ENCODE data around the gene NMT1. TPM values are rescaled to one million over a fixed set of nuclear protein-coding genes. Genes with fewer than 3 reads are reported as not detected.

The NMT1 gene
- total RNA-seq, 4 donors from 2014 or later, result 53.2 to 73.3 (median 65.9) TPM

DNA sequence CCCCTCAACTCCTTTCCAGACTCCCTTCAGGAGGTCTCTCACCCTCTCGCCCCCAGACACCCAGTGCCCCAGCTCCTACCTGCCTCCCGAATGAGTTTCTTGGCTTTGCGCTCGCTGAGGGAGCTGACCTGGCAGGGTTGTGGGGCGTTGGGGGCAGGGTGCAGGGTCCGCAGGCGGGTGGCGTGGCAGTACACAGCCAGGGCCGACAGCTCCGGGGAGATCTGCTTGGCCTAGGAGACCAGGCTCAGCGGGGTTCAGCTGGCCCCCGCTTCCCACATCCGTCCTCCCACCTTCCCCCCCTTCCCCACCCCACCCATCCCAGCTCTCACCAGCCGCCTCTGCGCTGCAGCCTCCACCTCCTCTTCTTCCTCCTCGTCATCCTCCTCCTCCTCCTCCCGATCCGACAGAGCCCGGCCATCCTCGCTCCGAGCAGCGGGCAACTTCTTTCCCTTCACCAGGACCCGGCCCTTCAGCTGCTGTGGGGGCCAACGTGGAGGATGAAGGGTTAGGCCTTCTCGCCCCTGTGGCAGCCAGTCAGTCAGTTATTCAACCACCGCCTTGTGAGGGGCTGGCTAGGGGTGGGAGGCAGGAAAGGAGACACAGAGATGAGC is 54.0 kb downstream of the NMT1 start:
- TF ChIP-seq POLR2AphosphoS5 (IDR thresholded peaks at IDR 0.05) (no peak), EP300 (IDR thresholded peaks at IDR 0.05) (no peak), POLR2A (IDR thresholded peaks at IDR 0.05) (no peak)
- TF ChIP-seq, protein P1, sequence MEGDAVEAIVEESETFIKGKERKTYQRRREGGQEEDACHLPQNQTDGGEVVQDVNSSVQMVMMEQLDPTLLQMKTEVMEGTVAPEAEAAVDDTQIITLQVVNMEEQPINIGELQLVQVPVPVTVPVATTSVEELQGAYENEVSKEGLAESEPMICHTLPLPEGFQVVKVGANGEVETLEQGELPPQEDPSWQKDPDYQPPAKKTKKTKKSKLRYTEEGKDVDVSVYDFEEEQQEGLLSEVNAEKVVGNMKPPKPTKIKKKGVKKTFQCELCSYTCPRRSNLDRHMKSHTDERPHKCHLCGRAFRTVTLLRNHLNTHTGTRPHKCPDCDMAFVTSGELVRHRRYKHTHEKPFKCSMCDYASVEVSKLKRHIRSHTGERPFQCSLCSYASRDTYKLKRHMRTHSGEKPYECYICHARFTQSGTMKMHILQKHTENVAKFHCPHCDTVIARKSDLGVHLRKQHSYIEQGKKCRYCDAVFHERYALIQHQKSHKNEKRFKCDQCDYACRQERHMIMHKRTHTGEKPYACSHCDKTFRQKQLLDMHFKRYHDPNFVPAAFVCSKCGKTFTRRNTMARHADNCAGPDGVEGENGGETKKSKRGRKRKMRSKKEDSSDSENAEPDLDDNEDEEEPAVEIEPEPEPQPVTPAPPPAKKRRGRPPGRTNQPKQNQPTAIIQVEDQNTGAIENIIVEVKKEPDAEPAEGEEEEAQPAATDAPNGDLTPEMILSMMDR (IDR thresholded peaks at IDR 0.05), result no peak

DNA sequence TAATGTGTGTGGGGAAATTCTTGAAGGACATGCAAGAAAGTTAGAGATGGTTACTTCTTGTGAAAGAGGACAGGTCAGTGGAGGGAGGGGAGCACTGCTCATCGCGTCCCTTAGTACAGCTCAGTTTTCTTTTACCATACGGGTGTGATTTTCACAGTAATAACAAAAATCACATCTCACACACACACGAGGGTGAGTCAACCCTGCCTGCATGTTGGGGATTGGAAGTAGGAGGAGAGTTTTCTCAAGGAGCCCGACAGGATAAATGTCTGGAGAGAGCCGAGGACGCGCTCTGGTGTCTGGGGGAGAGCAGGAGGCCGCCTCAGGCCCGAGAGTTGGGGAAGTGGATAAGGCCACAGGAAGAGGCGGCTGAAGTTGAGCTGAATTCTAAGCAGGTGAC is 54.8 kb downstream of the NMT1 start:
- H3K36me3 ChIP-seq, result peaks cover 41% of the 10 kb centered on the region
- DNase-seq (ENCODE audit: low spot score in 2 of 2), result no peak
- TF ChIP-seq POLR2AphosphoS5 (IDR thresholded peaks at IDR 0.05) (no peak), EP300 (IDR thresholded peaks at IDR 0.05) (no peak), POLR2A (IDR thresholded peaks at IDR 0.05) (no peak)
- TF ChIP-seq, protein P1 (IDR thresholded peaks at IDR 0.05), result no peak
- no peaks in the 10 kb centered on the region for H3K27me3 ChIP-seq
- no peak overlapping the region for H3K27ac ChIP-seq
- no peak overlapping the region for H3K4me3 ChIP-seq
- WGBS, result 84% methylated on average over 11 of the region's 11 CpGs
- H3K9me3 ChIP-seq, result no peaks in the 10 kb centered on the region
- H3K4me1 ChIP-seq, result peaks cover 14% of the 10 kb centered on the region

More for the DNA sequence above, 54.0 kb downstream of the NMT1 start:
- no peak for DNase-seq (ENCODE audit: low spot score in 2 of 2)
- Histone ChIP-seq H3K27ac (no peak overlapping the region), H3K27me3 (no peaks in the 10 kb centered on the region), H3K36me3 (peaks cover 38% of the 10 kb centered on the region), H3K4me3 (no peak overlapping the region), H3K9me3 (no peaks in the 10 kb centered on the region), H3K4me1 (peaks cover 22% of the 10 kb centered on the region)
- WGBS, result 83% methylated on average over 24 of the region's 26 CpGs

DNA sequence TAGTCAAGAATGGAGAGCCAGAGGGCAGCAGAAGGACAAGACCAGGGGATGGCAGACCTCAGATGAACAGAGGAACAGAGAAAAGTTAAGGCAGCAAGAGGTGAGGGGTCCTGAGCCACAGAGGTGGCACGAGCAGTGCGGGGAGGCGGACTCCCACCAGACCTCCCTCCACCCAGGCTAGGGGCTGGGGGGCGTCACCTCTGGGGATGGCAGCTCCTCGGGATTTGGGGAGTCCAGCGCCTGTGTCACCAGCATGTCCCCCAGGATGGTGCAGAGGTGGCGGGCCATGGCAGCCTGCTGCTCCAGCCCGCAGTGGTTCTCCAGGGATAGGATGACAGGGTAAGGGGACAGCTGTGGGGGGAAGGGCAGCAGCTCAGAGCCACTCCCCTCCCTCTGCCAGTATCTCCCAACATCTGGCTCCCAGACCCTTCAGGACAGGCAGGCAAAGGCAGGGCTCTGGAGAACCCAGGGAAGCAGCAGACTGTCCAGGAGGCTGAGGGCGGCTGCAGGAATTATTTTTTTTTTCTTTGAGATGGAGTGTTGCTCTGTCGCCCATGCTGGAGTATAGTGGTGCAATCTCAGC is 55.4 kb downstream of the NMT1 start:
- 82% methylated on average over 8 of the region's 10 CpGs for WGBS
- H3K36me3 ChIP-seq, result peaks cover 44% of the 10 kb centered on the region
- H3K9me3 ChIP-seq, result no peaks in the 10 kb centered on the region
- H3K27me3 ChIP-seq, result no peaks in the 10 kb centered on the region
- DNase-seq (ENCODE audit: low spot score in 2 of 2), result no peak
- H3K27ac ChIP-seq, result no peak overlapping the region
- no peak for TF ChIP-seq POLR2AphosphoS5 (IDR thresholded peaks at IDR 0.05)
- TF ChIP-seq EP300 (IDR thresholded peaks at IDR 0.05), result no peak
- no peak overlapping the region for H3K4me3 ChIP-seq
- peaks cover 8% of the 10 kb centered on the region for H3K4me1 ChIP-seq

DNA sequence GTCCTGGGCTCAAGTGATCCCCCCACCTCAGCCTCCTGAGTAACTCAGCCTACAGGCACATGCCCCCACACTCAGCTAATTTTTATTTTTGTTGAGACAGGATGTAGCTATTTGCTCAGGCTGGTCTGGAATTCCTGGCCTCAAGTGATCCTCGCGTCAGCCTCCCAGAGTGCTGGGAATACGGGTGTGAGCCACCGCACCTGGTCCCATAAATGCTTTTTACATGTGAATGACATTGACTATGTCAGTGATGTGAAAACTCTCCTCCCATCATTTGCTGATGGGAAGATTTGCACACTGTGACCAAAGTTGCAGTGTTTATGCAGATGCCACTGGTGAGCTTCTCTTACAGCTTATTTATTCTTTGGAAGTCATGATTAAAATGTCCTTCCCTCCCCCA is 56.2 kb downstream of the NMT1 start:
- Histone ChIP-seq H3K4me3 (no peak overlapping the region), H3K27me3 (no peaks in the 10 kb centered on the region), H3K9me3 (no peaks in the 10 kb centered on the region), H3K36me3 (peaks cover 39% of the 10 kb centered on the region), H3K4me1 (peaks cover 1% of the 10 kb centered on the region), H3K27ac (no peak overlapping the region)
- TF ChIP-seq EP300 (IDR thresholded peaks at IDR 0.05) (no peak), POLR2AphosphoS5 (IDR thresholded peaks at IDR 0.05) (no peak), POLR2A (IDR thresholded peaks at IDR 0.05) (no peak)
- TF ChIP-seq, protein P1 (IDR thresholded peaks at IDR 0.05), result no peak
- no peak for DNase-seq (ENCODE audit: low spot score in 2 of 2)
- 89% methylated on average over 4 of the region's 4 CpGs for WGBS

DNA sequence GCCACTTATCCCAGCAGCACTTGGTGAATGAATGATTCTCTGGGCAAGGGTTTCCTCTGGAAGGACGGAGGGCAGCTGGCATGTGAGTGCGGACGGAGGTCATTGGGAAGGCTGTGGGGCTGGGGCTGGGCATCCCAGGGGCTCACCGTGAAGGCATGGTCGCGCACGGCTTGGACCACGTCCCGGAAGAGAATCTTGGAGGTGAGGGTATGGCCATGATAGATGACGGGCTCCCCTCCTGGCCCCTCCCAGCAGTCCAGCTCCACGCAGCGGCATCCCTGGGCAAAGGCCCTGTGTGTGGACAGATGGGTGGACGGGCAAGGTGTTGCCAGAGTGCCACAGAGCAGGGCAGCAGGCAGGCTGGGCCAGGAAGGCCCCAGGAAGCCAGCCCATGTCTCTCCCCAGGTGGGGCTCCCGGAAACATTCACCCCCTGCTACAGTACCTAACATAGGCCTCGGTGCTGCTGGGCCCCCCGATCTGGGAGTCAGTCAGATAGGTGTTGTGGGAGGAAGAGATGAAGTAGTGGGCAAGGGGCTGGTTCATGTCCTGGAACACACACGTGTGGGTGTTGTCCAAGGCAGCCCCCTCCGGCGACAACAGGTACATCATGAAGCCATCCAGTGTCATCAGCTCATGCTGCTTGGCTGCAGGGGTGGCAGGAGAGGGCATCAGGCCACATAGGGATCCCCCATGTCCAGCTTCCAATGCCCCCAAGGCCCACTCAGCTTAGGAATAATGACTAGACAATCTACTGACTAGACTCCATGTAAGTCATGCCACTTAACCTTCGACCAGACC is 56.9 kb downstream of the NMT1 start:
- DNase-seq (ENCODE audit: low spot score in 2 of 2), result no peak
- H3K9me3 ChIP-seq, result no peaks in the 10 kb centered on the region
- no peak overlapping the region for H3K27ac ChIP-seq
- WGBS, result 95% methylated on average over 9 of the region's 20 CpGs
- TF ChIP-seq, protein P1 (IDR thresholded peaks at IDR 0.05), result no peak
- TF ChIP-seq EP300 (IDR thresholded peaks at IDR 0.05) (no peak), POLR2AphosphoS5 (IDR thresholded peaks at IDR 0.05) (no peak), POLR2A (IDR thresholded peaks at IDR 0.05) (no peak)
- H3K4me1 ChIP-seq, result peaks cover 8% of the 10 kb centered on the region
- H3K36me3 ChIP-seq, result peaks cover 32% of the 10 kb centered on the region
- H3K27me3 ChIP-seq, result no peaks in the 10 kb centered on the region
- no peak overlapping the region for H3K4me3 ChIP-seq

All from suprapubic skin (tissue), 4 donors.